Keratinocyte (primary cell): ENCODE results near the gene GRIA2. TPM values are rescaled to one million over a fixed set of nuclear protein-coding genes. Genes with fewer than 3 reads are reported as not detected.
"Not testable (repeated sequence)": the region's sequence is repeated elsewhere in the genome, so short reads cannot be mapped to it uniquely, and the experiment has no call there.

Source experiments
- DNase-seq: peaks from one replicate; pipeline ENCODE4 v3.0.0-alpha.2; 2011; ENCODE audit warnings: low read depth, missing footprints, low spot score
- FAIRE-seq: peaks from 2 replicates; lab custom pipeline; 2011; peaks lifted over from hg19 to GRCh38; lab: Jason Lieb, UNC
- H2AFZ ChIP-seq: 2 replicates; pipeline ENCODE4 v1.6.0; 2012; ENCODE audit warnings: low read length, control low read depth, inconsistent platforms; ENCODE audit not compliant: control insufficient read depth
- H3K27ac ChIP-seq: 2 replicates; pipeline ENCODE4 v1.5.1; 2011; ENCODE audit warnings: low read length; ENCODE audit not compliant: control insufficient read depth, insufficient read depth
- H3K27me3 ChIP-seq: 3 replicates; pipeline ENCODE4 v1.6.0; 2011; ENCODE audit warnings: low read length; ENCODE audit not compliant: control insufficient read depth, insufficient read depth; ENCODE audit errors: extremely low read depth
- H3K36me3 ChIP-seq, 2 experiments: 2 replicates in 1 of 2; 3 replicates in 1 of 2; pipeline ENCODE4 v1.5.1; 2011; ENCODE audit warnings: low read length in 2 of 2, mild to moderate bottlenecking in 1 of 2; ENCODE audit not compliant: control insufficient read depth in 2 of 2, insufficient read depth in 2 of 2; ENCODE audit errors: extremely low read depth in 1 of 2
- H3K4me1 ChIP-seq: 3 replicates; pipeline ENCODE4 v1.5.1; 2011; ENCODE audit warnings: low read length; ENCODE audit not compliant: control insufficient read depth, insufficient read depth; ENCODE audit errors: extremely low read depth
- H3K4me2 ChIP-seq: 3 replicates; pipeline ENCODE4 v1.6.0; 2011; ENCODE audit warnings: low read depth, low read length; ENCODE audit not compliant: control insufficient read depth, insufficient read depth; ENCODE audit errors: extremely low read depth
- H3K4me3 ChIP-seq, 3 experiments: fragments of 200-600 bp in 1 of 3; sonication (generic) in 1 of 3; 2 replicates in 2 of 3; 3 replicates in 1 of 3; pipeline ENCODE4 v1.5.1; 2011 to 2016; ENCODE audit warnings: low read length in 3 of 3, mild to moderate bottlenecking in 3 of 3, control low read depth in 2 of 3, inconsistent platforms in 1 of 3, low read depth in 1 of 3, mixed read lengths in 1 of 3, mixed run types in 1 of 3, moderate library complexity in 1 of 3; ENCODE audit not compliant: control insufficient read depth in 2 of 3, insufficient read depth in 2 of 3; ENCODE audit errors: extremely low read depth in 1 of 3
- H3K79me2 ChIP-seq: 2 replicates; pipeline ENCODE4 v1.6.0; 2012; ENCODE audit warnings: low read length; ENCODE audit not compliant: control insufficient read depth, insufficient read depth
- H3K9ac ChIP-seq: 3 replicates; pipeline ENCODE4 v1.6.0; 2011; ENCODE audit warnings: low read length; ENCODE audit not compliant: control insufficient read depth, insufficient read depth; ENCODE audit errors: extremely low read depth
- H3K9me1 ChIP-seq: 3 replicates; pipeline ENCODE4 v1.6.0; 2011; ENCODE audit warnings: low read length; ENCODE audit not compliant: control insufficient read depth, insufficient read depth; ENCODE audit errors: extremely low read depth
- H3K9me3 ChIP-seq: 2 replicates; pipeline ENCODE4 v1.5.1; 2012; ENCODE audit warnings: low read depth, low read length; ENCODE audit not compliant: control insufficient read depth
- H4K20me1 ChIP-seq: 3 replicates; pipeline ENCODE4 v1.6.0; 2011; ENCODE audit warnings: low read length; ENCODE audit not compliant: control insufficient read depth, insufficient read depth; ENCODE audit errors: extremely low read depth
- CTCF ChIP-seq, 3 experiments: IDR thresholded peaks in 1 of 3; conservative IDR thresholded peaks in 1 of 3; optimal IDR thresholded peaks in 1 of 3; 2 replicates in 2 of 3; 3 replicates in 1 of 3; pipeline versions ENCODE3 to v1.5.1; 2011; ENCODE audit warnings: low read length in 3 of 3, mild to moderate bottlenecking in 3 of 3, moderate library complexity in 2 of 3, control low read depth in 1 of 3, inconsistent platforms in 1 of 3; ENCODE audit not compliant: insufficient read depth in 2 of 3; ENCODE audit errors: extremely low read depth in 1 of 3
- EZH2 ChIP-seq: IDR thresholded peaks from one replicate; pipeline ENCODE4 v1.6.1; 2012; ENCODE audit warnings: inconsistent platforms, mild to moderate bottlenecking, low read length, moderate library complexity
- dilution Hi-C: fragments of 300-500 bp; cut with MboI; formaldehyde crosslinking; loops from one replicate; pipeline ENCODE4 v1.7.0; 2020; ENCODE audit warnings: low sequenced_read_pairs; ENCODE audit not compliant: extremely low pct_ligation_motif_present
- polyA plus RNA-seq, 5 experiments: library from polyadenylated mRNA; depleted of rRNA in 3 of 5; stranded (reverse) in 3 of 5; stranded (forward) in 1 of 5; unstranded in 1 of 5; fragments of >200 nt; gene quantifications; 1 replicate in 1 of 5; 2 replicates in 3 of 5; 3 replicates in 1 of 5; pipeline versions ENCODE4 v1.2.1 to v1.2.3, GENCODE V29; 2011 to 2012; ENCODE audit warnings: missing spikeins in 2 of 5, low read depth in 1 of 5, low replicate concordance in 1 of 5

GRIA2 gene
- polyA plus RNA-seq, 1 donor (not counting 4 experiments of a cell fraction or from before 2014, with no cell fraction given) = not detected

GRCh38 chr4:157246964-157247363 is 26.4 kb downstream of the GRIA2 start:
- Histone ChIP-seq H3K9me1 (no peaks in the 10 kb centered on the region), H3K27me3 (no peaks in the 10 kb centered on the region), H3K4me1 (no peaks in the 10 kb centered on the region), H3K9ac (no peak overlapping the region), H3K9me3 (no peaks in the 10 kb centered on the region), H3K79me2 (no peaks in the 10 kb centered on the region), H3K36me3 (no peaks in the 10 kb centered on the region), H2AFZ (no peak overlapping the region), H4K20me1 (no peaks in the 10 kb centered on the region), H3K4me3 (no peak overlapping the region), H3K27ac (no peak overlapping the region), H3K4me2 (no peak overlapping the region)
- TF ChIP-seq EZH2 (no peak), CTCF (optimal IDR thresholded peaks at IDR 0.05 in 1 of 3, IDR thresholded peaks at IDR 0.05 in 1 of 3, conservative IDR thresholded peaks at IDR 0.05 in 1 of 3; ENCODE audit: extremely low read depth in 1 of 3, insufficient read depth in 2 of 3, low read length in 3 of 3) (no peak)
- DNase-seq (no peak), FAIRE-seq (no peak)
- dilution Hi-C loops = no loop called here

- not testable (repeated sequence) for H3K4me3 ChIP-seq, DNase-seq, FAIRE-seq
Observed at GRCh38 chr4:157258165-157258564, 37.6 kb downstream of the GRIA2 start.

GRCh38 chr4:157265281-157265680 is 44.8 kb downstream of the GRIA2 start:
- Histone ChIP-seq H3K27me3 (no peaks in the 10 kb centered on the region), H3K9me1 (no peaks in the 10 kb centered on the region), H3K27ac (no peak overlapping the region), H3K9me3 (no peaks in the 10 kb centered on the region), H3K4me2 (no peak overlapping the region), H3K4me1 (no peaks in the 10 kb centered on the region), H3K9ac (no peak overlapping the region), H3K79me2 (no peaks in the 10 kb centered on the region), H3K4me3 (no peak overlapping the region), H4K20me1 (no peaks in the 10 kb centered on the region), H3K36me3 (no peaks in the 10 kb centered on the region), H2AFZ (no peak overlapping the region)
- FAIRE-seq (no peak), DNase-seq (no peak)
- dilution Hi-C loops = no loop called here
- no peak for TF ChIP-seq CTCF (optimal IDR thresholded peaks at IDR 0.05 in 1 of 3, IDR thresholded peaks at IDR 0.05 in 1 of 3, conservative IDR thresholded peaks at IDR 0.05 in 1 of 3; ENCODE audit: extremely low read depth in 1 of 3, insufficient read depth in 2 of 3, low read length in 3 of 3)
- no peak for TF ChIP-seq EZH2

More at GRCh38 chr4:157258165-157258564, 37.6 kb downstream of the GRIA2 start:
- H2AFZ ChIP-seq, H3K36me3 ChIP-seq, H3K9me3 ChIP-seq, H4K20me1 ChIP-seq, H3K27me3 ChIP-seq, H3K4me2 ChIP-seq, H3K9me1 ChIP-seq, H3K4me1 ChIP-seq, H3K79me2 ChIP-seq, H3K27ac ChIP-seq, H3K9ac ChIP-seq, dilution Hi-C loops: not testable (repeated sequence)
